CD4-positive, alpha-beta memory T cell (primary cell): ENCODE results near the gene PPP1R11. TPM values are rescaled to one million over a fixed set of nuclear protein-coding genes. Genes with fewer than 3 reads are reported as not detected.
"Not testable (repeated sequence)": the region's sequence is repeated elsewhere in the genome, so short reads cannot be mapped to it uniquely, and the experiment has no call there.

ENCODE experiments used
- CTCF ChIA-PET: fragments of 350-600 bp; sonication (Branson Sonifier 250); formaldehyde crosslinking; loops from one replicate; lab custom pipeline; 2021; ENCODE audit warnings: inconsistent platforms; ENCODE audit not compliant: partially characterized antibody; lab: Charles Lee
- POLR2A ChIA-PET: fragments of 350-600 bp; sonication (Branson Sonifier 250); formaldehyde crosslinking; loops from one replicate; lab custom pipeline; 2021; ENCODE audit not compliant: partially characterized antibody; lab: Charles Lee
- DNase-seq, 5 donors: peaks; one replicate each; pipeline versions ENCODE4 v3.0.0 to v3.0.0-alpha.2; 2020 to 2022; ENCODE audit warnings: mixed read lengths in 1 of 5
- H3K27ac ChIP-seq: one replicate; pipeline ENCODE4 v1.7.0; 2013; ENCODE audit warnings: low read depth, low read length
- H3K27me3 ChIP-seq: 2 replicates; pipeline ENCODE4 v1.7.0; 2013; ENCODE audit warnings: mild to moderate bottlenecking, low read length, moderate library complexity; ENCODE audit not compliant: insufficient read depth
- H3K36me3 ChIP-seq: 2 replicates; pipeline ENCODE4 v1.7.0; 2013; ENCODE audit warnings: mild to moderate bottlenecking, low read length, moderate library complexity; ENCODE audit not compliant: insufficient read depth
- H3K4me1 ChIP-seq: 2 replicates; pipeline ENCODE4 v1.7.0; 2013; ENCODE audit warnings: mild to moderate bottlenecking, low read length, moderate library complexity; ENCODE audit not compliant: insufficient read depth
- H3K4me3 ChIP-seq, 2 donors: one replicate each; pipeline ENCODE4 v1.7.0; 2013; ENCODE audit warnings: low read length in 2 of 2, mild to moderate bottlenecking in 1 of 2
- H3K9me3 ChIP-seq, 2 donors: one replicate each; pipeline ENCODE4 v1.7.0; 2013; ENCODE audit warnings: low read length in 2 of 2, control low read depth in 1 of 2; ENCODE audit not compliant: control insufficient read depth in 1 of 2
- H3K27ac Mint-ChIP-seq, 7 donors: one replicate each; pipeline ENCODE4 v1.8.0; 2020 to 2021; ENCODE audit warnings: mixed read lengths in 7 of 7, mild to moderate bottlenecking in 6 of 7, inconsistent platforms in 3 of 7, moderate library complexity in 3 of 7
- H3K27me3 Mint-ChIP-seq, 2 donors: one replicate each; pipeline ENCODE4 v1.8.0; 2020 to 2021; ENCODE audit warnings: mixed read lengths in 2 of 2
- H3K36me3 Mint-ChIP-seq, 2 donors: one replicate each; pipeline ENCODE4 v1.8.0; 2020 to 2021; ENCODE audit warnings: mixed read lengths in 2 of 2, inconsistent platforms in 1 of 2, mild to moderate bottlenecking in 1 of 2
- H3K4me1 Mint-ChIP-seq, 4 donors: one replicate each; pipeline ENCODE4 v1.8.0; 2020 to 2021; ENCODE audit warnings: mixed read lengths in 4 of 4, mild to moderate bottlenecking in 1 of 4
- H3K4me3 Mint-ChIP-seq, 8 donors: one replicate each; pipeline ENCODE4 v1.8.0; 2020 to 2021; ENCODE audit warnings: mixed read lengths in 8 of 8, mild to moderate bottlenecking in 7 of 8, moderate library complexity in 6 of 8, inconsistent platforms in 3 of 8
- H3K9me3 Mint-ChIP-seq, 8 donors: one replicate each; pipeline ENCODE4 v1.8.0; 2020 to 2021; ENCODE audit warnings: mixed read lengths in 8 of 8, mild to moderate bottlenecking in 5 of 8, inconsistent platforms in 3 of 8, moderate library complexity in 1 of 8
- intact Hi-C: fragments of 100-400 bp; cut with micrococcal nuclease; formaldehyde crosslinking; loops from one replicate; pipeline ENCODE4 v1.15.1; 2023
- polyA plus RNA-seq, 2 donors: library from polyadenylated mRNA; unstranded; fragments of 300-500 nt; fragmentation: Illumina TruSeq; gene quantifications; one replicate each; pipeline ENCODE4 v1.2.3, GENCODE V29; 2021
- total RNA-seq, 2 experiments: library from RNA; stranded (reverse); gene quantifications; one replicate each; pipeline ENCODE4 v1.2.3, GENCODE V29; 2021

PPP1R11 gene
- total and polyA plus RNA-seq, 4 experiments from 2014 or later, result 65.2 to 134 (median 89.9) TPM

DNA sequence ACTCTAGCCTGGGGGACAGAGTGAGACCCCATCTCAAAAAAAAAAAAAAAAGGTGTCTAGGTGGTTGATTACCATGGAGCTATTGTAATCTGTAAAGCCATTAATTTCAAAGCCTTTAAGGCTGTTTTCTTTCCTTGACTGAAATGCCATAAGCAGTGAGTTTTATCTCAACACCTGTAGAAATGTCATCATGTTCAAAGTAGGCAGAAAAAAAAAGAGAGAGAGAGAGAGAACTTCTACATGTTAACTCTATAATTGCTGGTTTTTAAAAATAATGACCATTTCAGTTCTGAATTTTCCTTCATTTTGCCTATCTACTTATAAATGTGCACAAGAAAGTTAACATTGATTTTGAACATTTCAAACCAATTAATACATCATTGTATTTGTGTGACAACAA, 35.6 kb upstream of the PPP1R11 start:
- H3K27me3 ChIP-seq, result no peaks in the 10 kb centered on the region
- no peaks in the 10 kb centered on the region for H3K36me3 ChIP-seq
- H3K4me3 Mint-ChIP-seq, result no peak overlapping the region
- CTCF ChIA-PET, result interaction anchor here (0.9 kb wide), 1 partner anchor 100 kb away, joined by 3 read pairs; no protein-coding TSS in a partner anchor
- H3K27ac ChIP-seq, result no peak overlapping the region
- no peaks in the 10 kb centered on the region for H3K9me3 ChIP-seq
- intact Hi-C loops, result no loop called here
- H3K36me3 Mint-ChIP-seq, result peaks cover 24 to 37% of the 10 kb centered on the region in 2 donors
- POLR2A ChIA-PET, result no interaction called here
- H3K27ac Mint-ChIP-seq, result no peak overlapping the region
- DNase-seq, result no peak
- no peaks in the 10 kb centered on the region for H3K9me3 Mint-ChIP-seq
- H3K4me3 ChIP-seq, result no peak overlapping the region
- H3K4me1 ChIP-seq, result no peaks in the 10 kb centered on the region
- peaks cover 0 to 2% (median 0%) of the 10 kb centered on the region in 4 donors for H3K4me1 Mint-ChIP-seq
- no peaks in the 10 kb centered on the region for H3K27me3 Mint-ChIP-seq

DNA sequence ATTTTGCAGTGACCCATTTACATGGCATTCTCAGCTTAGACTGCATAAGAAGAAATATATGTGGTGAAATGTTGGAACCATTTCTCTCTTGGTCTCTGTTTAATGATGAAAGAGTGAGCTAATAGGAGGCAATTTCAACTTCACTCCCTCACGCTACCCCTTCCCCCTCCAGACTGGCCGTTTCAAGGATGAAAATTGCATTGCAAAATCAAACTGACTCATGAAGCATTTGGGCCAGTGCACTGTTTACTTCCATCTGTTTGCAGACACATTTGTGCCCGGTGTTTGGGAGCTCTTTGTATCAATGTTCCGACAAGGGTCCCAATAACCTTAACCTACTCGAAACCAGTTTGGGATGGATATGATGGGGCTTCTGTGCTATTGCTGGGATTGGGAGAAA, 33.6 kb upstream of the PPP1R11 start:
- H3K27ac Mint-ChIP-seq, H3K36me3 ChIP-seq, H3K27me3 ChIP-seq, DNase-seq, H3K9me3 Mint-ChIP-seq, H3K9me3 ChIP-seq, H3K4me3 ChIP-seq, H3K27me3 Mint-ChIP-seq, H3K4me3 Mint-ChIP-seq, POLR2A ChIA-PET, H3K27ac ChIP-seq, H3K4me1 Mint-ChIP-seq, intact Hi-C loops, H3K4me1 ChIP-seq: not testable (repeated sequence)
- CTCF ChIA-PET, result interaction anchor here (0.9 kb wide), 2 partner anchors 99 to 186 kb away, joined by 3 to 4 read pairs; no protein-coding TSS in a partner anchor
- H3K36me3 Mint-ChIP-seq, result peaks cover 24 to 29% of the 10 kb centered on the region in 2 donors

DNA sequence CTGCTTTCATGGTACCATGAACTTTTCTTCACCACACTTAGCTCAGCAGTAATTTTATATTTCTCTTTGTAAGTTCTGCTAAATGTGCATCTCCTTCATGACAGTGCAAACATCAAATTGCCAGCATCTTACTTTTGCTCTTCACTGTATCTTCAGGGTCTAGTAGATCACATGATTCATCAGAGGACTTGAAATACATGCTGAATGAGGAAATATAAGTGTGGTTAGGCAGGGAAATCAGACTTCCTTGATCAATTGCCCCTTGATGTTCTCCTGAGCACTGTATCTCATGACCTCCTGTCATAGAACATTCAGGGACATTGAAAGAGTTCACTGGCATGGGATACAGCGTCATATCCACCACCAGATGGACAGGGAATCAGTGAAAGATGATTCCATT, 31.2 kb upstream of the PPP1R11 start:
- no peaks in the 10 kb centered on the region for H3K36me3 ChIP-seq
- H3K4me1 Mint-ChIP-seq, result no peaks in the 10 kb centered on the region

DNA sequence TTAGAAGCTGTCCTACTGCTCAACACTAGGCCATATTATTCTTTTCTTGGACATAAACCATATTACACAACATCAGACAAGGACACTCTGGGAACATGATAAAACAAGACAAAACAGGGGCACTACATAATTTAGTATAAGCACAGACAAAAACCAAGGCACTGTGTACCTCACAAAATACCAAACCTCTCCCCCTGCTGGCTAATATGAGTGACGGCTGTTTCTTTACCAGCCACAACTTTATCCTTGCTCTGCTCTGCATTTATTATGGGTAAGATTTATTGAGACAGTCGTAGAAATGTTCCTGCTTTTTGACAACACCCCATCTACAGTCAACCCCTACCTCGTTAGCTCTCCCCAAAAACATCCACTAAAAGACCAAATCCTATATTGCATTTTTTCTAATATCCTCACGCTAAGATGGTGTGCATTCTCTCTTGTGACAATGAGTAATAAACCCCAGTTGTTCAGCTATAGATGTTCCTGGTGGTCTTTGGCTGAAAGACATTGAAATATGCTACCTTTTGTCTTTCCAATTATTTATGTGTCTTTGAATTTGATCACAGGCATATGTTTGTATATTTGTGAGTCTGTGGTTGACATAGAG, 29.7 kb upstream of the PPP1R11 start:
- Histone ChIP-seq H3K27ac (no peak overlapping the region), H3K4me1 (no peaks in the 10 kb centered on the region), H3K36me3 (no peaks in the 10 kb centered on the region), H3K9me3 (no peaks in the 10 kb centered on the region), H3K27me3 (no peaks in the 10 kb centered on the region), H3K4me3 (no peak overlapping the region)
- DNase-seq, result no peak
- Mint-ChIP-seq H3K27ac (no peak overlapping the region), H3K27me3 (no peaks in the 10 kb centered on the region), H3K36me3 (peaks cover 22 to 25% of the 10 kb centered on the region in 2 donors), H3K4me3 (no peak overlapping the region), H3K9me3 (no peaks in the 10 kb centered on the region), H3K4me1 (no peaks in the 10 kb centered on the region)
- intact Hi-C loops, result no loop called here
- ChIA-PET CTCF (no interaction called here), POLR2A (no interaction called here)

More for the DNA sequence above, 31.2 kb upstream of the PPP1R11 start:
- Histone ChIP-seq H3K4me3 (no peak overlapping the region), H3K27me3 (no peaks in the 10 kb centered on the region), H3K4me1 (no peaks in the 10 kb centered on the region), H3K27ac (no peak overlapping the region), H3K9me3 (no peaks in the 10 kb centered on the region)
- ChIA-PET CTCF (no interaction called here), POLR2A (no interaction called here)
- H3K27ac Mint-ChIP-seq, result no peak overlapping the region
- no peak for DNase-seq
- H3K4me3 Mint-ChIP-seq, result no peak overlapping the region
- peaks cover 22 to 23% of the 10 kb centered on the region in 2 donors for H3K36me3 Mint-ChIP-seq
- H3K9me3 Mint-ChIP-seq, result no peaks in the 10 kb centered on the region
- intact Hi-C loops, result no loop called here
- H3K27me3 Mint-ChIP-seq, result no peaks in the 10 kb centered on the region

DNA sequence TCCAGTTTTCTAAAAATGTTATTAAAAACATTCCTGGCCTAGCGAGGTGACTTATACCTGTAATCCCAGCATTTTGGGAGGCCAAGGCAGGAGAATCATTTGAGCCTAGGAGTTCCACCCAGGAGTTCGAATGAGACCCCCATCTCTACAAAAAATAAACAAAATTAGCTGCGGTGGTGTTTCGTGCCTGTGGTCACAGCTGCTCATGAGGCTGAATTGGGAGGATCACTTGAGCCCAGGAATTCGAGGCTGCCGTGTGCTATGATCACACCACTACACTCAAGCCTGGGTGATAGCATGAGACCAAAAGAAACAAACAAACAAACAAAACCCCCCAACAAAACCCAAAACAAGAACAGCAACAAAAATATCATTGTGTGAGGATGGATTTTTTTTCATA, 25.8 kb upstream of the PPP1R11 start:
- Mint-ChIP-seq H3K9me3 (no peaks in the 10 kb centered on the region), H3K4me1 (peaks cover 0 to 4% (median under 1%) of the 10 kb centered on the region in 4 donors), H3K4me3 (no peak overlapping the region), H3K27ac (no peak overlapping the region), H3K36me3 (peaks cover 6 to 10% of the 10 kb centered on the region in 2 donors), H3K27me3 (no peaks in the 10 kb centered on the region)
- Histone ChIP-seq H3K4me1 (no peaks in the 10 kb centered on the region), H3K36me3 (no peaks in the 10 kb centered on the region), H3K27me3 (no peaks in the 10 kb centered on the region), H3K9me3 (no peaks in the 10 kb centered on the region), H3K4me3 (no peak overlapping the region), H3K27ac (no peak overlapping the region)
- CTCF ChIA-PET, result no interaction called here
- intact Hi-C loops, result no loop called here
- POLR2A ChIA-PET, result no interaction called here
- DNase-seq, result no peak

DNA sequence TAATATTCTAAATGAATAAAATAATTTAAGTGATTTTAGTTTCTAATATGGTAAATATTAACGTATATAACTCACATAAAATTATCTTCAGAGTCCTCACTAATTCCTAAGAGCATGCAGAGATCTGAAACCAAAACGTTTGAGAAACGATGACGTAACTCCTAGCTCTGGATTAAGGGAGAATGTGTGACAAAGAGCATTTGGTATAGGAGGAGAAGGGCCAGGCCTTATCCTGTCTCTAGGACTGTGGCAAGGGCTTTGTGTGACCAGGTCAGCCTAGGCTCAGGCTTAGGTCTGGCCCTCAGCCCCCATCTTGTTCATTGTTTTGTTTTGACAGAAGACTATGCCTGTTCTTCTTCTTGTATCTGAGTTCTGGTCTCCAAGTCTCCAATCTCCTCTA, 25.2 kb upstream of the PPP1R11 start:
- peaks cover 9 to 10% of the 10 kb centered on the region in 2 donors for H3K36me3 Mint-ChIP-seq
- POLR2A ChIA-PET, result no interaction called here
- H3K27ac Mint-ChIP-seq, result no peak overlapping the region
- Histone ChIP-seq H3K4me3 (no peak overlapping the region), H3K27me3 (no peaks in the 10 kb centered on the region), H3K9me3 (no peaks in the 10 kb centered on the region), H3K36me3 (no peaks in the 10 kb centered on the region), H3K27ac (no peak overlapping the region), H3K4me1 (no peaks in the 10 kb centered on the region)
- intact Hi-C loops, result no loop called here
- no peak for DNase-seq
- CTCF ChIA-PET, result no interaction called here
- no peaks in the 10 kb centered on the region for H3K27me3 Mint-ChIP-seq
- no peaks in the 10 kb centered on the region for H3K9me3 Mint-ChIP-seq
- H3K4me3 Mint-ChIP-seq, result no peak overlapping the region
- H3K4me1 Mint-ChIP-seq, result peaks cover 0 to 4% (median 1%) of the 10 kb centered on the region in 4 donors

DNA sequence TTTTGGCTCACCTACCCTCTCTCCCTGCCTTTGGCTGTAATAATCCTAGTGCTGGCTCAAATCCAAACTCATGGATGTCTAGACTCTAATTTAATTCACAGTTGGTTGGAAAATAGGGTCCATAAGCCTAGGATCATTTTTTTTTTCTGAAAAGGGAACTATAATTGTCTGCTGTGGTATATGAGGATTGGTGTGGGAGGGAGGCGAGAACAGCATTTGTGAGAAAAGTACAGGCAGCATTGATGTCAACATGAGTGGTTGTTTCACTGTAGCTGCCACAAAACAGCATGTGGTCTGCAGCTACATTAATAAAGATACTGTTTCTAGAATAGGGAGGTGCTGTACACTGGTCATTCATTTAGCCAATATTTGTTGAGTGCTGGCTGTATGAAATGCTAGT, 24.5 kb upstream of the PPP1R11 start:
- Histone ChIP-seq H3K4me3 (no peak overlapping the region), H3K27me3 (no peaks in the 10 kb centered on the region), H3K9me3 (no peaks in the 10 kb centered on the region), H3K4me1 (no peaks in the 10 kb centered on the region), H3K27ac (no peak overlapping the region), H3K36me3 (no peaks in the 10 kb centered on the region)
- Mint-ChIP-seq H3K4me1 (peaks cover 3 to 8% (median 4%) of the 10 kb centered on the region in 4 donors), H3K27ac (peak overlapping the region in 2 of 7 donors; percentile 23 to 61), H3K36me3 (peaks cover 9 to 10% of the 10 kb centered on the region in 2 donors), H3K9me3 (no peaks in the 10 kb centered on the region), H3K4me3 (no peak overlapping the region), H3K27me3 (no peaks in the 10 kb centered on the region)
- DNase-seq, result no peak
- POLR2A ChIA-PET, result no interaction called here
- CTCF ChIA-PET, result no interaction called here
- intact Hi-C loops, result no loop called here
